ENCODE data around the gene PPP1R12B. TPM values are rescaled to one million over a fixed set of nuclear protein-coding genes. Genes with fewer than 3 reads are reported as not detected.
"Not testable (repeated sequence)": the region's sequence is repeated elsewhere in the genome, so short reads cannot be mapped to it uniquely, and the experiment has no call there.

The PPP1R12B gene
- total RNA-seq, 1 experiment from 2014 or later: 23.0 TPM

- Histone ChIP-seq H3K27me3 (replicated peaks) (no peaks in the 10 kb centered on the region), H3K36me3 (no peaks in the 10 kb centered on the region), H3K4me3 (no peak overlapping the region), H3K4me1 (replicated peaks) (peaks cover 14% of the 10 kb centered on the region), H3K27ac (no peak overlapping the region), H3K9me3 (replicated peaks) (no peaks in the 10 kb centered on the region)
- DNase-seq (ENCODE audit: low read depth in 1 of 2, low spot score in 2 of 2): no peak
Observed at GRCh38 chr1:202624088-202624780, 275.7 kb downstream of the PPP1R12B start.

GRCh38 chr1:202624781-202625108 is 276.2 kb downstream of the PPP1R12B start:
- Histone ChIP-seq H3K9me3 (replicated peaks) (no peaks in the 10 kb centered on the region), H3K4me1 (replicated peaks) (peaks cover 14% of the 10 kb centered on the region), H3K4me3 (no peak overlapping the region), H3K27me3 (replicated peaks) (no peaks in the 10 kb centered on the region), H3K27ac (no peak overlapping the region), H3K36me3 (no peaks in the 10 kb centered on the region)
- no peak for DNase-seq (ENCODE audit: low read depth in 1 of 2, low spot score in 2 of 2)

- no peaks in the 10 kb centered on the region for H3K27me3 ChIP-seq (replicated peaks)
- no peak overlapping the region for H3K4me3 ChIP-seq
- no peak overlapping the region for H3K27ac ChIP-seq
- no peaks in the 10 kb centered on the region for H3K9me3 ChIP-seq (replicated peaks)
- H3K36me3 ChIP-seq: no peaks in the 10 kb centered on the region
- peaks cover 14% of the 10 kb centered on the region for H3K4me1 ChIP-seq (replicated peaks)
- DNase-seq (ENCODE audit: low read depth in 1 of 2, low spot score in 2 of 2): peak; percentile 44 to 85
Observed at GRCh38 chr1:202625416-202626360, 277.2 kb downstream of the PPP1R12B start.

GRCh38 chr1:202627036-202627435 is 278.5 kb downstream of the PPP1R12B start:
- not testable (repeated sequence) for H3K27ac ChIP-seq; H3K4me3 ChIP-seq; DNase-seq (ENCODE audit: low read depth in 1 of 2, low spot score in 2 of 2); H3K27me3 ChIP-seq (replicated peaks); H3K36me3 ChIP-seq; H3K9me3 ChIP-seq (replicated peaks)
- peaks cover 14% of the 10 kb centered on the region for H3K4me1 ChIP-seq (replicated peaks)

- Histone ChIP-seq H3K4me3 (no peak overlapping the region), H3K9me3 (replicated peaks) (no peaks in the 10 kb centered on the region), H3K27ac (no peak overlapping the region), H3K36me3 (no peaks in the 10 kb centered on the region), H3K4me1 (replicated peaks) (peaks cover 11% of the 10 kb centered on the region), H3K27me3 (replicated peaks) (no peaks in the 10 kb centered on the region)
- DNase-seq (ENCODE audit: low read depth in 1 of 2, low spot score in 2 of 2): no peak
Observed at GRCh38 chr1:202627841-202628565, 279.5 kb downstream of the PPP1R12B start.

GRCh38 chr1:202628646-202629215 is 280.2 kb downstream of the PPP1R12B start:
- Histone ChIP-seq H3K36me3 (no peaks in the 10 kb centered on the region), H3K27me3 (replicated peaks) (no peaks in the 10 kb centered on the region), H3K27ac (no peak overlapping the region), H3K4me3 (no peak overlapping the region), H3K4me1 (replicated peaks) (peaks cover 6% of the 10 kb centered on the region; the same call in 1 of the 2 replicates), H3K9me3 (replicated peaks) (no peaks in the 10 kb centered on the region)
- DNase-seq (ENCODE audit: low read depth in 1 of 2, low spot score in 2 of 2): no peak

- H3K9me3 ChIP-seq (replicated peaks); DNase-seq (ENCODE audit: low read depth in 1 of 2, low spot score in 2 of 2); H3K27ac ChIP-seq; H3K4me3 ChIP-seq; H3K4me1 ChIP-seq (replicated peaks); H3K27me3 ChIP-seq (replicated peaks); H3K36me3 ChIP-seq: not testable (repeated sequence)
Observed at GRCh38 chr1:202629257-202629811, 280.8 kb downstream of the PPP1R12B start.

GRCh38 chr1:202630096-202630495 is 281.6 kb downstream of the PPP1R12B start:
- H3K4me1 ChIP-seq (replicated peaks); H3K27ac ChIP-seq; H3K36me3 ChIP-seq; H3K4me3 ChIP-seq; H3K9me3 ChIP-seq (replicated peaks); H3K27me3 ChIP-seq (replicated peaks); DNase-seq (ENCODE audit: low read depth in 1 of 2, low spot score in 2 of 2): not testable (repeated sequence)

- Histone ChIP-seq H3K9me3 (replicated peaks) (no peaks in the 10 kb centered on the region), H3K27me3 (replicated peaks) (no peaks in the 10 kb centered on the region), H3K4me1 (replicated peaks) (no peaks in the 10 kb centered on the region)
Observed at GRCh38 chr1:202630541-202630940, 282.0 kb downstream of the PPP1R12B start.

GRCh38 chr1:202631076-202631923 is 282.8 kb downstream of the PPP1R12B start:
- Histone ChIP-seq H3K4me3 (no peak overlapping the region), H3K27me3 (replicated peaks) (no peaks in the 10 kb centered on the region), H3K27ac (no peak overlapping the region), H3K9me3 (replicated peaks) (no peaks in the 10 kb centered on the region), H3K36me3 (no peaks in the 10 kb centered on the region), H3K4me1 (replicated peaks) (no peaks in the 10 kb centered on the region)
- DNase-seq (ENCODE audit: low read depth in 1 of 2, low spot score in 2 of 2): no peak

More at GRCh38 chr1:202630541-202630940, 282.0 kb downstream of the PPP1R12B start:
- no peaks in the 10 kb centered on the region for H3K36me3 ChIP-seq
- no peak overlapping the region for H3K27ac ChIP-seq
- no peak for DNase-seq (ENCODE audit: low read depth in 1 of 2, low spot score in 2 of 2)
- H3K4me3 ChIP-seq: no peak overlapping the region

GRCh38 chr1:202632241-202632640 is 283.7 kb downstream of the PPP1R12B start:
- Histone ChIP-seq H3K27ac (no peak overlapping the region), H3K27me3 (replicated peaks) (no peaks in the 10 kb centered on the region), H3K36me3 (no peaks in the 10 kb centered on the region), H3K9me3 (replicated peaks) (no peaks in the 10 kb centered on the region), H3K4me1 (replicated peaks) (no peaks in the 10 kb centered on the region), H3K4me3 (no peak overlapping the region)
- DNase-seq (ENCODE audit: low read depth in 1 of 2, low spot score in 2 of 2): no peak

GRCh38 chr1:202636171-202636570 is 287.7 kb downstream of the PPP1R12B start:
- not testable (repeated sequence) for H3K4me1 ChIP-seq (replicated peaks); H3K36me3 ChIP-seq; H3K27me3 ChIP-seq (replicated peaks); DNase-seq (ENCODE audit: low read depth in 1 of 2, low spot score in 2 of 2); H3K4me3 ChIP-seq; H3K27ac ChIP-seq; H3K9me3 ChIP-seq (replicated peaks)
